PFSK-1 (cell line): ENCODE measurements around the gene STX1A.

ENCODE experiments used
- FOXP2 ChIP-seq: optimal IDR thresholded peaks from 2 replicates; pipeline ENCODE3; 2011; ENCODE audit warnings: borderline replicate concordance, control low read depth, inconsistent platforms; ENCODE audit not compliant: insufficient read depth; ENCODE audit errors: extremely low read length, extremely low read depth
- POLR2AphosphoS5 ChIP-seq: IDR thresholded peaks from 2 replicates; pipeline ENCODE4 v1.6.1; 2012; ENCODE audit warnings: low read depth, mild to moderate bottlenecking, control low read depth, low read length, moderate library complexity
- REST ChIP-seq, 2 experiments: IDR thresholded peaks; 2 replicates each; pipeline versions ENCODE4 v1.6.1 to v1.8.0; 2011 to 2012; ENCODE audit warnings: low read depth in 2 of 2, low read length in 2 of 2, control low read depth in 1 of 2, inconsistent platforms in 1 of 2, mild to moderate bottlenecking in 1 of 2, moderate library complexity in 1 of 2; ENCODE audit not compliant: insufficient read depth in 1 of 2
- SIN3A ChIP-seq: IDR thresholded peaks from 2 replicates; pipeline ENCODE4 v1.6.1; 2012; ENCODE audit warnings: mild to moderate bottlenecking, low read length, moderate library complexity, borderline replicate concordance; ENCODE audit not compliant: insufficient read depth
- TAF1 ChIP-seq: IDR thresholded peaks from 2 replicates; pipeline ENCODE4 v1.6.1; 2012; ENCODE audit warnings: low read length, control low read depth, borderline replicate concordance; ENCODE audit not compliant: insufficient read depth

- TF ChIP-seq TAF1 (no peak), POLR2AphosphoS5 (no peak), SIN3A (no peak), REST (IDR thresholded peaks at IDR 0.05; ENCODE audit: insufficient read depth in 1 of 2, low read depth in 2 of 2, low read length in 2 of 2) (no peak), FOXP2 (no peak)
Measured at GRCh38 chr7:73739387-73739767, 19.9 kb upstream of the STX1A start.
